Right renal cortex interstitium (tissue), 3 donors: ENCODE data around the gene TNNT2. TPM values are rescaled to one million over a fixed set of nuclear protein-coding genes. Genes with fewer than 3 reads are reported as not detected.

Source experiments
- DNase-seq, 3 donors: peaks; one replicate each; pipeline ENCODE4 v3.0.0-alpha.2; 2013; ENCODE audit warnings: low read depth in 3 of 3, low spot score in 2 of 3
- polyA plus RNA-seq, 3 donors: library from polyadenylated mRNA; unstranded; fragments of 120-200 nt; gene quantifications; one replicate each; pipeline ENCODE4 v1.2.1, GENCODE V29; 2013; ENCODE audit not compliant: insufficient read length in 3 of 3

TNNT2 gene
- polyA plus RNA-seq, 3 donors: 64.7 to 73.7 (median 72.2) TPM

GRCh38 chr1:201358596-201358995 lies 18.9 kb downstream of the TNNT2 start:
- DNase-seq: no peak

DNA sequence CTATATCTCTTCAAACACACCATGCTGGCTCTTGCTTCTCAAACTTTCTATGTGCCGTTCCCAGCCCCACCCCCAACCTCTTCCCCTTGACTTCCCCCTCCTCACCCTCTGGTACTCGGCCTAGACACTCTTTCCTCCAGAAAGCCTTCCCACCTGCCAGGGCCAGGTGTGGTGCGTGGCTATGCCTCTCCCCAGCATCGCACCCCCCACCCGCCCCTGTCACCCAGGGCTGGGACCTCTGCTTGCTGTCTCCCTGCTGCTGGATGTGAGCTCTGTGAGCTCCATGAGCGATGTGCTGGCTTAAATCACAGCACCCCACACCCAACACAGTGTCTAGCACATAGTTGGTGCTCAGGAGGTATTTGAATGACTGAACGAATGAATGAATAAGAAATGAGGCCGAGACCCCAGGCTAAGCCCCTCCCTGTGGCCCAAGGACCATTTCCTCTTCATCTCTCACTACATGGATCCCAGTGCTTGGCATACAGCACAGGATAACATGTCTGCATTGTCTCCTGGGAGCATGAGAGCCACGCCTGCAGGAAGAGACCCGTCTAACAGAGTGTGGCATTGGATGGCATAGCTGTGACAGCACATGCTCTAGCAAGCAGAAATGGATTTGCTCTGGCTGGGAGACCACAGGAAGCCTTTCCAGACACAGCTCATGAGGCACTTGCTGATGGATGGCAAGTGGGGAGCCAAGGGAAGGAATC lies 19.7 kb downstream of the TNNT2 start:
- no peak for DNase-seq

GRCh38 chr1:201357211-201357610 lies 20.3 kb downstream of the TNNT2 start:
- DNase-seq: no peak

DNA sequence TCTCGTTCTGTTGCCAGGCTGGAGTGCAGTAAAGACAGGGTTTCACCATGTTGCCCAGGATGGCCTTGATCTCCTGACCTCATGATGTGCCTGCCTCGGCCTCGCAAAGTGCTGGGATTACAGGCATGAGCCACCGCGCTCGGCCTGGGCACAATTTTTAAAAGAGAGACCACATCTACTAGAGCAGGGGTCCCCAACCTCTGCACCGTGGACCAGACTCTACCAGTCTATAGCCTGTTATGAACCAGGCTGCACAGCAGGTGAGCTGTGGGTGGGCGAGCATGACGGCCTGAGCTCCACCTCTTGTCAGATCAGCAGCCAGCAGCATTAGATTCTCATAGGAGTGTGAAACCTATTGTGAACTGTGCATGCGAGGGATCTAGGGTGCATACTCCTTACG lies 20.8 kb downstream of the TNNT2 start:
- DNase-seq: no peak

DNA sequence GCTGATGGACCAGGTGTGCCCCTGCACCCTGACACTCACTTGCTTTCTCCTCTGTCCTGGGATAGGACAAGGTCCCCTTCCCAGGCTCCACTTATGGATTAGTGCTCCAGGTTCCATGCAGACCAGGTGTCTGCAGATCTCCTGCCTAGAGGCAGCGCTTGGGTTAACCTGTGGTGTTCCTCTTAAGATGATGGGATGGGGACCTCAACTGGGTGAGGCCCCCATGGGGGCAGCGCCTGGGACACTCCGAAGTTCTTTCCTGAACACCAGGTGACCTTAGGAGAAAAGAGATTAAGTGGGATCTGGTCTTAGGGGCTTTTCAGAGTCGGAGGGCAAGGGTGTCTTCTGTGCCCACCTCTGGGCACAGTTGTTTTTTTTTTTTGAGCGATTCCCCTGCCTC lies 21.2 kb downstream of the TNNT2 start:
- DNase-seq: no peak

DNA sequence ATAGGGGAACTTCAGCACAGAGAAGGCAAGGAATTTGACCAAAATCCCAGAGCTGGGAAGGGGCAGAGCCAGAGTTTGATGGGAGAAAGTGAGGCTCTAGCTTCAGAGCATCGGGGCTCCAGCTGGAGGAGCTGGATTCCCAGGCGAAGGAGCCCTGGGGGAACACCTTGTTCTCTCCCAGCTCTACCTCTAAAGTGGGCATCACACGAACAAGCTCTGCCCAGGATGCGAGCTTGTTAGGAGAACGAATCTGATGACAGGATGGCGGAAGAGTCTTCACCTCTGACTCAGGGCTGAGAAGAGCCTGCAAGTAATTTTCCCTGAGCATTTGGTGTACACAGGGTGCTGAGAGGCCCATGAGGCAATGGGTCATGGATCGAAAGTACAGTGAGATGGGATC lies 22.0 kb downstream of the TNNT2 start:
- no peak for DNase-seq

- DNase-seq: no peak
These were observed 22.6 kb downstream of the TNNT2 start for GRCh38 chr1:201354901-201355295.

DNA sequence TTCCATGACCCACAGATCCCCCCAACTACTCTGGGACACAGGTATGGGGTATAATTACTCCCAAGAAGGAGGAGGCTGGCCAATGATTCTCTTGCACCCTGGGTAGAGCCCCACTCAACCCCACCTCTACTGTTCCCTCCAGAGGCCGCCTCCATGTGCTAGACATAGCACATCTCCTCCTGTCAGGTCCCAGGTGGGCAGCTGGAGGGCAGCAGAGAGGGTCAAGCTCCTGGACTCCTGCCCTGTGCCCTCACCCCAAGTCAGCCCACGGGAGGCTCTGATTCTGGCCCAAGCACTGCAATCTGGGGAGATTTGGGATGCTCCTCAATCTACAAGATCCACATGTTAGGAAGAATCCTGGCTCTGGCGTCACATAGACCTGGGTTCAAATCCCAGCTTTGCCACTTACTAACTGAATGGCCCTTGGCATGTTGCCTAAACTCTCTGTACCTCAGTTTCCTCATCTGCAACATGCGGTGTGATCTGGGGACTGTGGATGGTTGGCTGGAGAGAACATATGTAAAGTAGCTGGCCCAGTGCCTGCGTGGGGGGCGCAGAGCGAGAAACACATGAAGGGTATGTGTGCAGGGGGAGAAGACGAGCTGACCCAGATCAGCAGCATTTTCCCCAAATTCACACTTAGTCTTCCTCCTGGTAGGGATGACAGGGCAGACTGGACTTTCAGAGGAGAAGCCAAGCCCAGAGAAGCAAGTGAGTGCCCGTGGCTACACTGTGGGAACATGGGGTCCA lies 23.2 kb downstream of the TNNT2 start:
- no peak for DNase-seq

DNA sequence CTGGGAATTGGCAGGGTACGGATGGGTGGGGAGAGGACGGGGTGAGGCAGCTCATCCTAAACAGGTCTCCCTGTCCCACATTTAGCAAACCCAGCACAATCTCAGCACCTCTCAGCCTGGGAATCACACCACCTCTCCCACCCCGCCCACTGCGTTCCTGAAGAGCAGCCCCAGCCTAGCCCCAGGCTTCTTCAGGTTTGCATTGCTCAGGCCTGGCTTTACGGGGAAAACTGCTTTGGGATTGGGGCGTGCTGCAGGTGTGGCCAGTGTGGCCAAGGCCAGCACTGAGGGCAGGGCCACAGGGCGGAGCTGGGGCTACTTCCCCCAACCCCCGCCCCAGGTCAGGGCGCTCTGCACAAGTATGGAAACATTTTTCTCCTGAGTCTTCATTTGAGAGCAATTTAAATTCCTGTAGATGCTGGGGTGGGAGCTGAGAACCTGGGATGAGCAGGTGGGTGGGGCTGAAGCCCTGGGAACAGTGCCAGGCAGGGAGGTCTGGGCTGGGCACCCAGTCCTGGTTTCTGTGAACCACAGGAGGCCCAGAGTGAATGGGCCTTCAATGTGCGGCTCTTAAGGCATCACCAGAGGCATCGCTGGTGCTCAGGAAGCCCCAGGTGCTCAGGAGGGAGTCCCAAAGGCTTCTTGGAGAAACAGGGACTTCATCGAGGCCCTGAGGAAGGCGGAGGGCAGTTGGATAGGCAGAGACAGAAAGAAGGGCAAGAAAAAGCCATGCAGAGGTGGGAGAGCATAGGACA lies 24.1 kb downstream of the TNNT2 start:
- DNase-seq: no peak

DNA sequence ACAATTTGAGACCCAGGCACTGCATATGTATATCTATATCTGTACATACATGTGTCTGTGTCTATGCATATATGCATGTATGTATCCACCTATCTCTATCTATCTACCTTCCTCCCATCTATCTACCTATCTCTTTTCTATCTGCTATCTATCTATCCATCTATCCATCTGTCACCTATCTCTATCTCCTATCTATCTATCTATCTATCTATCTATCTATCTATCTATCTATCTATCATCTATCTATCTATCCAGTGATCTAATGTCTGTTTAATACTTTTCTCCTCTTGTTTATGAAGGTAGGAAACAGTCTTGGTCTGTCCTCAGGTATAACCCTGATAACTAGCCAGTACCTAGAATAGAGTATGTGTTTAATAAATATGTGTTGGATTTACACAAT lies 25.9 kb downstream of the TNNT2 start:
- no peak for DNase-seq

GRCh38 chr1:201350884-201351283 lies 26.6 kb downstream of the TNNT2 start:
- DNase-seq: no peak

DNA sequence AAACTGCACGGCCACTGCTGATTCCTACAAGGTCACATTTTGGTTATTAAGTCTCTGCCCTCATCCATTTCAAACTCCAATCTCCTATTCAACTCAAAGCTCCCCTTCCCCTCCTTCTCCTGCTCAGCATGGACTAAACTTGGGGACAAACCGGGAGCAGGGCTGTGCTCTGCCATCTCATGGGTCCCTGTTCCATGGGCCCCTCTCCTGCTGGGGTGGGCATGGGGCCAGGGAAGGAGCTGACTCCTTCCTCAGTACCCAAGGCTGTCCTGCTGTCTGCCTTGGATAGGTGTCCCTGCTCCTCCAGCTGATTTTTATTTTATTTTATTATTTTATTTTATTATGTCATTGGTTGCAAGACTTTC lies 27.1 kb downstream of the TNNT2 start:
- no peak for DNase-seq

DNA sequence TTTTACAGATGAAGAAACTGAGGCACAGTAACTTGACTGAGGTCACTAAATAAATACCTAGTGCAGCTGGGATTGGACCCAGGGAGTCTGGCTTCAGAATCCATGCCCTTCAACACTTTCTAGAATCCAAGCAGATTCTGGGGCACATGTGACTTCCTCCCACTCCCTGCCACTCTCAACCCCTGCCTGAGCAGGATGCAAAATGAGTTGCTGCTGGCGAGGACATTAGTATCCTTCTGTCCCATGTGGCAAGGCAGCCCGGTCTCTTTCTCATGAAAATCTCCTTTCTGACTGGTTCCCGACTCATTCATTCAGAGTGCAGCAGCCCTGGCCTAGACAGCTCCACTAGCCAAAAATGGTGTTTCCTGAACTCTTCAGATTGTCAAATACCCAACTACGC lies 28.4 kb downstream of the TNNT2 start:
- DNase-seq: no peak

DNA sequence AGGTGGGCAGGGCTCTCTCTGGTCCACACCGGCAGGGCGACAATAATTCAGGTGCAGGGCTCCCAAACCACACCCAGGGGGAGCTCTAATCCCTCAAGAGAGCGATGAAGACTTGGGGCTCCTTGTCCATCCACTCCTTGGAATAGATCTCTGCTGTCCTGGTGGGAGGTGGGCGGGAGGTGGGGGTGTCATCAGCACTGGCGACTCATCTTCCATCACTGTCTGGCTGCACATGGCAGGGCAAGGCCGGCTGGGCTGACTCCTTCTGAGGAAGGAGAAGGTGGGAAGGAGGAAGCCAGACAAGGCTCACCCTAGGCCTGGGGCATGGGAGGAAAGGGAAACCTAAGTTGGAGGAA lies 29.3 kb downstream of the TNNT2 start:
- peak in 1 of 3 donors; percentile 43 for DNase-seq

DNA sequence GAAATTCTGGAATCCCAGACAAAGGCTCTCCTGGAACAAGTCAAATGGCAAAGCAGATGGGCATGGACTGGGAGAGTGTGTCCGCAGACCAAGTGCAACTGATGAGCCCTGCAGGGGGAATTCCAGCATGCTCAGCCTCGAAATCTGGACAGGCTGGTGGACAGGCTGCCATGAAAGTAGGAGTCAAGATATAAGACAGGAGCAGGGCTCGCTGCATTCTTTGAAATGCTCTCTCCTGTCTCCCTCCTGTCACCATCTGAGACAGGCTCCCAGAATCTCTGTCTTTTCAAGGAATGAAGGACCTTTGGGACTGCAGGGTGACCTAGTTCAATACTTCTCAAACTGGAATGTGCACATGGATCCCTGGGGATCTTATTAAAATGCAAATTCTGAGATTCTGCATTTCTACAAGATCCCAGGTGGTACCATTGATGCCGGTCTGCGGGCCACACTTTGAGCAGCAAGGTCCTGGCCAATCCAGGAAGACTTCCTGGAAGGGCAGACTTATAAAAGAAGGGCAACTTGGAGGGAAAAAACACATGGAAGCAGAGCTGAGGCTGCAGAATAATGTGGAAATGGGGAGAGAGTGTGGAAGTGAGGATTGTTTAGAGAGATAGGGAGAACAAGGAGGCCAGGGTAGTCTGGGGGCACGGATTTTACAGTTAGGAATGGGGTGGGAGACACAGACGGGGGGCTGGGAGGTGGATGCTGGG lies 29.8 kb downstream of the TNNT2 start:
- DNase-seq: no peak

GRCh38 chr1:201346987-201347386 lies 30.5 kb downstream of the TNNT2 start:
- no peak for DNase-seq

GRCh38 chr1:201346337-201346939 lies 31.0 kb downstream of the TNNT2 start:
- no peak for DNase-seq

DNA sequence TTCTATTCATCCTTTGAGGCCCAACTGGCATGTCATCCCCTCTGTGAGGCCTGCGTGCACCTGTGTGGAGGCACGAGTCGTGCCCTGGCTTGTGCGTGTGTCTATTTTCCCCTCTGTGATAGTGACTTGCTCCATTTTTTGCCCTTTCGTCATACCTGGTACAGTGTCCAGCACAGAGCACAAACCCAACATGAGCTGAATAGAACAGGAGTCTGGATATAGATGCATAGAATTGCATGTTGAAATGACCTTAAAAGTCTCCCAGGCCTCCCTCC lies 32.5 kb downstream of the TNNT2 start:
- no peak for DNase-seq

DNA sequence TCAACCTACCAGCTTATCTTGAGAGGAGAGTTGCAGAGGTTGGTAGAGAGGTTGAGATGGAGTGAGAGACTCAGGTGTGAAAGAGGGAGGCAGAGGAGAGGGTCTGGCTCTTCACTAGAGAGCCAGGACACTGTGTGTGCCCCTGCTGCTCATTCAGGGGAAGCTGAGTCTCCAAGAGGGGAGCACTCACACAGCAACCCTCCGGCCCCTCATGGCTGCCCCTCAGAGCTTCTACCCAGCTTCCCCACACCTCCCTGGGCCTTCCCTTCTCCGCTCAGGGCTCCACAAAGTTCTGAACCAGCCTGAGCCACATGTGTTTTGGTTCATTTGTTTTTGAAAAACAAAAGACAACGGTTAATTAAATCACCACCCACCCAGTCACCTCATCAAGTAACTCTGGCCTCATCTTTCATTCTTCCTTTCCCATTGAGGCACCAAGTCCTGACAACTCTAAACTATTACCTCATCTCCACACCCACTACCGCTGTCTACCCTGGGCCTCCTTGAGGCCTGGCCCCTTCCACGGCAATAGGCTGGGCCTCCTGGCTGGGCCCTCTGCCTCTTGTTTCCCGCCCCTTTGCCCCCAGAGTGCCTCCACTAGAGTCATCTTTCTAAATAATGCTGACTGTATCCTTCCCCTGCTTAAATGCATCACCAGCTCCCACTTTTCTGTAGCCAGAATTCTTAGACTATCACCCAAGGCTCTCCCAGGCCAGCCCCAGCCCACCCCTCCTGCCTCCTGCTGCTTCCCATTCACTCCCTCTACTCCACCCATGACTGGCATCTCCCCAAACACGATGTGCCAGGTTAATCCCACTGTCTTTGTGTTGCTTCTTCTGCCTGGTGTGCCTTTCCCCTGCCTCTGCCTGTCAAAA lies 33.0 kb downstream of the TNNT2 start:
- DNase-seq: no peak

DNA sequence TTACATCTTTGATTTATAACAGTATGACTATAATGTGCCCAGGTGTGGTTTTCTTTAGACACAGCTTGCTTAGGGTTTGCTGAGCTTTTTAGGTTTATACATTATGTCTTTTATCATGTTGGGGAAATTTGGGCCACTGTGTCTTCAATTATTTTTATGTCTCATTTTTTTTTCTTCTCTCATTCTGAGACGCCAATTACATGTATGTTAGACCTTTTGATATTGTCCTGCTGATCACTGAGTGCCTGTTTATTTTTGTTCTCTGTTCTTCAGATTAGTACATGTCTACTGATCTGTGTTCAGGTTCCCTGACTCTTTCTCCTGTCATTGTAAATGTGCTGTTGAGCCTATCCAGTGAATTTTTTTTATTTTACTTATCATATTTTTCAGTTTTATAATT lies 36.1 kb downstream of the TNNT2 start:
- DNase-seq: no peak
